WI38 (cell line): ENCODE results near the gene DNAJC6.
"Not testable (repeated sequence)": the region's sequence is repeated elsewhere in the genome, so short reads cannot be mapped to it uniquely, and the experiment has no call there.

Source experiments
- H3K4me3 ChIP-seq: 2 replicates; pipeline ENCODE4 v1.5.1; 2011; ENCODE audit warnings: low read depth, mild to moderate bottlenecking, control low read depth, low read length
- TF ChIP-seq, protein P1 (sequence below): IDR thresholded peaks from 2 replicates; pipeline ENCODE4 v1.5.1; 2012; ENCODE audit warnings: low read depth, mild to moderate bottlenecking, control low read depth, low read length

DNAJC6 gene

GRCh38 chr1:65371544-65371943, 62.2 kb downstream of the DNAJC6 start:
- TF ChIP-seq, protein P1, sequence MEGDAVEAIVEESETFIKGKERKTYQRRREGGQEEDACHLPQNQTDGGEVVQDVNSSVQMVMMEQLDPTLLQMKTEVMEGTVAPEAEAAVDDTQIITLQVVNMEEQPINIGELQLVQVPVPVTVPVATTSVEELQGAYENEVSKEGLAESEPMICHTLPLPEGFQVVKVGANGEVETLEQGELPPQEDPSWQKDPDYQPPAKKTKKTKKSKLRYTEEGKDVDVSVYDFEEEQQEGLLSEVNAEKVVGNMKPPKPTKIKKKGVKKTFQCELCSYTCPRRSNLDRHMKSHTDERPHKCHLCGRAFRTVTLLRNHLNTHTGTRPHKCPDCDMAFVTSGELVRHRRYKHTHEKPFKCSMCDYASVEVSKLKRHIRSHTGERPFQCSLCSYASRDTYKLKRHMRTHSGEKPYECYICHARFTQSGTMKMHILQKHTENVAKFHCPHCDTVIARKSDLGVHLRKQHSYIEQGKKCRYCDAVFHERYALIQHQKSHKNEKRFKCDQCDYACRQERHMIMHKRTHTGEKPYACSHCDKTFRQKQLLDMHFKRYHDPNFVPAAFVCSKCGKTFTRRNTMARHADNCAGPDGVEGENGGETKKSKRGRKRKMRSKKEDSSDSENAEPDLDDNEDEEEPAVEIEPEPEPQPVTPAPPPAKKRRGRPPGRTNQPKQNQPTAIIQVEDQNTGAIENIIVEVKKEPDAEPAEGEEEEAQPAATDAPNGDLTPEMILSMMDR, result no peak
- H3K4me3 ChIP-seq, result no peak overlapping the region

DNA sequence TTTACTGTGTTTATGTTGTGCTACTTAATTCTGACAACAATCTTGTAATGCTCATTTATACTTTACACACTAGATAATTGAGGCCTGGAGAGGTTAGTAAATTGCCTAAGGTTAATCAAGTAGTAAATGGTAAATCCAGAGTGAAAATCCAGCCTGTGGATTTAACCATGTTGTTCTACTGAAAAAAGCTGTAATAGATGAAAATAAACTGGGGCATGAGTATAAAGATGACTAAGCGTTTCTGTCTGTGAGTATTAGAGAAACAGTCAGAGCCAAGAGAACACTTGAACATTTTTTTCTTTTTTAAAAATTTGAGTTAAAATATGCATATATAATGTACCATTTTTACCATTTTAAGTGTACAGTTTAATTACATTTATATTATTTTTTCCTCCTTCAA, 63.2 kb downstream of the DNAJC6 start:
- TF ChIP-seq, protein P1, result no peak
- H3K4me3 ChIP-seq, result no peak overlapping the region

DNA sequence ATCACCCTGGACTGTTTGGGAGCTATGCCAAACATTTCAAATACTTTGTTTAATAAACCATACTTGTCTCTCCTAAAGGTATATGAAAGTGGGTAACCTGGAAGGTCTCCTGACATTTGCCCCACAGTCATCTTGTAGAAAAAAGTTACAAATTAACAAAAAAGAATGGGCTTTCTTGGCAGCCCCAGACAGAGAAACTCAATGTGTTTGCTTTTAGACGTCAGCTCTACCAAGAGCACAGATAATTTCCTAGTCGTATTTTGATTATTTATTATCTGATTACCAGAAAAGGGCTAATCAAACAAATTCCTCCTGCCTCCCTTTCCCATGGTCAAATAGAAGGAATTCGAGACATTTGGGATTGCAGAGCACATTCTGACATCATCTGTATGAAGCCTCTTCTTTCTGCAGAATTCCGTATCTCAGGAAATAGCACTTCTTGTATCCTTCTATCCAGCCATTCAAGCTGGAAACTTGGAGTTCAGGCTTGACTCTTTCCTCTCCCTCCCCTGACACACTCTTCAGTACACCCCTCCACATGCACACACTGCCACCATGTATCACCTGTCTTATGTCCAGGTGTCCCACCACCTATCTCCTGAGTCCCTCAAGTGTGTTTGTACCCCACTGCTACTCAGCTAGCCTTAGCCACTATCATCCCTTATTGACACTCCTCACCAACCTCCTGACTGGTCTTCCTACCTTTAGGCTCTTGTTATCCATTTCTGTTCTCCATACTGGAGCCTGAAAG, 68.3 kb downstream of the DNAJC6 start:
- no peak overlapping the region for H3K4me3 ChIP-seq
- TF ChIP-seq, protein P1, result no peak

DNA sequence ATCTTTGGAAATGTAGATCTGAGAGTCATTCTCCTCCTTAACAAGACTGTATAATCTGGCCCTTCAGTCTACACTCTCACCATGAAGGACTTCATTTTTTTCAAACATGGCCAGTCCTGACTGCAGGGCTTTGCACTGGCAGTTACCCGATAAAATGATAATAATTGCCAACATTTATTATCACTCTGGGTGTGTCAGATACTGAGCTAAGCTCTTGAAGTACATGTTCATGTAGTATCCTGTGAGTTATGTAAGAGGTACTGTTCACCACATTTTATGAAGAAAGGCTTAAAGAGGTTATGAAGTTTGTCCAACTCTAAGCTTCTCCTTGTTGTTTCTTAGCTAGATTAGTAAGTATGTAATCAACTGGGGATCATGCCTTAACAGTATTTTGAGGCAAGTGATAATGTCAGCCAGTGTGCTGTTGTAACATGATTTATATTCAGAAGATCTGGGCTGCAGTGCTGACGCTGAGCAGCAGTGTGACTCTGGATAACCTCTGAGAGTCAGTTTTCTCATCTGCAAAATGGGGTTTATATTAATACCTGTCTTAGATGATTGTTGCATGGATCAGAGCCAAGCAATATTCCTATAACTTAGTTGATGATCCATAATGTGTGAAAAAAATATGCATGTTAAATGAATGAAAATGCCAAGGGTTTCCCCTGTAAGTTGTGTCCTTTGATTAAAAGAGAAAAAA, 69.1 kb downstream of the DNAJC6 start:
- H3K4me3 ChIP-seq, result no peak overlapping the region
- TF ChIP-seq, protein P1, result no peak

DNA sequence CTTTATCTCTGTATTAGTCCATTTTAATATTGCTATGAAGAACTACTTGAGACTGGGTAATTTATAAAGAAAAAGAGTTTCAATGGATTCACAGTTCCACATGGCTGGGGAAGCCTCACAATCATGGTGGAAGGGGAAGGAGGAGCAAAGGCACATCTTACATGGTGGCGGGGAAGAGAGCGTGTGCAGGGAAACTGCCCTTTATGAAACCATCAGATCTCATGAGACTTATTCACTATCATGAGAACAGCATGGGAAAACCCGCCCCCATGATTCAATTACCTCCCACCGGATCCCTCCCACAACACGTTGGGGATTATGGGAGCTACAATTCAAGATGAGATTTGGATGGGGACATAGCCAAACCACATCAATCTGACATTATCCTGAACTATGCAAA, 75.1 kb downstream of the DNAJC6 start:
- H3K4me3 ChIP-seq, result not testable (repeated sequence)

DNA sequence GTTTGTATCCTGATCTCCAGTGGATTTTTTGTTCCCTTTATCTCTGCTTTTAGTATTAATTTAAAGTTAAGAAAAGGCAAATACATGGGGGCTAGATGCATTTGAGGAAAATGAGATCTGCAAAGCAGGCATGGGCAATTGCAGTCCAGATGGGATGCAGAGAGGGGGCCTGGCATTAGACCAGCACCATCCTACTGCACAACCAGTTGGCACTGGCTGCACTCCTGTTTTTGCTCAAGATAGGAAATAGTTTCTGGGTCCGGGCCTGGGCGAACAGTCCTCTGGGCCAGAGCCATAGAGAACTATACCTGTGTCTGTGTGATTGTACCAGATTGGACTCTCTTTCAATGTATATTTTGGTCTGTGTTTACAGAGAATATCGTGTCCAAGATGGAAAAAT, 77.1 kb downstream of the DNAJC6 start:
- TF ChIP-seq, protein P1, result no peak
- no peak overlapping the region for H3K4me3 ChIP-seq

GRCh38 chr1:65387821-65388220, 78.5 kb downstream of the DNAJC6 start:
- TF ChIP-seq, protein P1, result no peak
- H3K4me3 ChIP-seq, result no peak overlapping the region
